K562 (cell line): ENCODE results near the gene GPR50. TPM values are rescaled to one million over a fixed set of nuclear protein-coding genes. Genes with fewer than 3 reads are reported as not detected.

Experiments
- ATAC-seq: fragments of 200-7000 bp; cut with Tn5 transposase; 3 replicates; pipeline ENCODE4 v1.9.1; 2020; ENCODE audit warnings: moderate library complexity
- BruUV-seq: library from RNA; stranded (reverse); fragments of 400-500 nt; replicated peaks from 2 replicates; lab custom pipeline; 2021; lab: Mats Ljungman, UMichigan
- CTCF ChIA-PET: fragments of 300-600 bp; formaldehyde crosslinking; extraction: SDS; loops from one replicate; lab custom pipeline; 2021; ENCODE audit warnings: low intra/inter-chr PET ratio; lab: Yijun Ruan, JAX
- POLR2A ChIA-PET: fragments of 300-600, 350-650 bp; sonication (Branson Sonifier 250); formaldehyde crosslinking; extraction: SDS; loops from one replicate; lab custom pipeline; 2021; ENCODE audit warnings: antibody characterized with exemption, inconsistent platforms; lab: Yijun Ruan, JAX
- DNase-seq, 4 experiments: peaks; one replicate each; pipeline versions ENCODE4 v3.0.0 to v3.0.0-alpha.2; 2011 to 2018; ENCODE audit warnings: low spot score in 3 of 4, mixed read lengths in 3 of 4; ENCODE audit errors: extremely low read depth in 1 of 4
- FAIRE-seq: peaks from 2 replicates; lab custom pipeline; 2011; peaks lifted over from hg19 to GRCh38; lab: Jason Lieb, UNC
- H2AFZ ChIP-seq: 2 replicates; pipeline ENCODE4 v1.6.0; 2011; ENCODE audit warnings: low read depth, low read length, control low read depth, inconsistent platforms
- H3K27ac ChIP-seq: fragments of 200-600 bp; 3 replicates; pipeline ENCODE4 v1.8.0; 2011; ENCODE audit warnings: low read depth, mild to moderate bottlenecking, control low read depth, inconsistent platforms, low read length, moderate library complexity, mixed read lengths; ENCODE audit errors: extremely low read depth
- H3K27me3 ChIP-seq, 2 experiments: fragments of 300-600 bp in 1 of 2; 2 replicates in 1 of 2; 3 replicates in 1 of 2; pipeline versions ENCODE4 v1.6.0 to v1.8.0; 2011; ENCODE audit warnings: inconsistent platforms in 2 of 2, low read length in 2 of 2, mild to moderate bottlenecking in 1 of 2, mixed read lengths in 1 of 2, moderate library complexity in 1 of 2; ENCODE audit not compliant: control insufficient read depth in 2 of 2, insufficient read depth in 2 of 2
- H3K36me3 ChIP-seq: fragments of 300-600 bp; 3 replicates; pipeline ENCODE4 v1.8.0; 2011; ENCODE audit warnings: mild to moderate bottlenecking, low read length, inconsistent platforms; ENCODE audit not compliant: control insufficient read depth, insufficient read depth
- H3K4me1 ChIP-seq, 2 experiments: fragments of 200-600 bp in 1 of 2; replicated peaks in 1 of 2; 2 replicates in 1 of 2; 3 replicates in 1 of 2; pipeline versions ENCODE4 v1.5.1 to v1.8.0; 2011; ENCODE audit warnings: inconsistent platforms in 2 of 2, low read length in 2 of 2, mild to moderate bottlenecking in 1 of 2, mixed read lengths in 1 of 2, moderate library complexity in 1 of 2; ENCODE audit not compliant: control insufficient read depth in 2 of 2, insufficient read depth in 2 of 2
- H3K4me2 ChIP-seq: 2 replicates; pipeline ENCODE4 v1.6.1; 2011; ENCODE audit warnings: low read length, control low read depth, inconsistent platforms, mixed read lengths; ENCODE audit not compliant: insufficient read depth
- H3K4me3 ChIP-seq: fragments of 200-600 bp; sonication (generic), shearing (Covaris generic); 2 replicates; pipeline ENCODE4 v1.5.1; 2016; ENCODE audit warnings: control low read depth, inconsistent platforms
- H3K79me2 ChIP-seq: fragments of 200-600 bp; 3 replicates; pipeline ENCODE4 v1.8.0; 2011; ENCODE audit warnings: low read length, inconsistent platforms; ENCODE audit not compliant: control insufficient read depth, insufficient read depth
- H3K9ac ChIP-seq, 2 experiments: 2 replicates each; pipeline versions ENCODE4 v1.6.0 to v1.6.1; 2011; ENCODE audit warnings: low read depth in 2 of 2, low read length in 2 of 2, control low read depth in 1 of 2, inconsistent platforms in 1 of 2, mild to moderate bottlenecking in 1 of 2, mixed read lengths in 1 of 2; ENCODE audit not compliant: insufficient read depth in 1 of 2
- H3K9me1 ChIP-seq: one replicate; pipeline ENCODE4 v1.6.0; 2011; ENCODE audit warnings: inconsistent platforms, mild to moderate bottlenecking, low read length, moderate library complexity; ENCODE audit not compliant: control insufficient read depth, insufficient read depth
- H3K9me3 ChIP-seq: replicated peaks from 2 replicates; pipeline ENCODE4 v1.5.1; 2011; ENCODE audit warnings: low read depth, low read length, inconsistent platforms; ENCODE audit not compliant: control insufficient read depth, insufficient read depth
- H4K20me1 ChIP-seq: replicated peaks from 2 replicates; pipeline ENCODE4 v1.6.1; 2011; ENCODE audit warnings: low read length, inconsistent platforms, mixed read lengths; ENCODE audit not compliant: control insufficient read depth, insufficient read depth
- CBFA2T2 ChIP-seq: fragments of 450-650 bp; conservative IDR thresholded peaks from 2 replicates; pipeline ENCODE4 v1.6.1; 2017; ENCODE audit warnings: mild to moderate bottlenecking
- ETS2 ChIP-seq: IDR thresholded peaks from 2 replicates; pipeline ENCODE4 v1.6.1; 2016; ENCODE audit warnings: borderline replicate concordance, missing genetic modification characterization, mild to moderate bottlenecking, moderate library complexity, missing compliant biosample characterization; ENCODE audit not compliant: poor library complexity, severe bottlenecking
- EWSR1 ChIP-seq: fragments of 450-650 bp; IDR thresholded peaks from 2 replicates; pipeline ENCODE4 v1.6.1; 2018; ENCODE audit warnings: borderline replicate concordance, mild to moderate bottlenecking, low read depth, moderate library complexity; ENCODE audit not compliant: partially characterized antibody
- FIP1L1 ChIP-seq: fragments of 200-400 bp; formaldehyde crosslinking; IDR thresholded peaks from 2 replicates; pipeline ENCODE4 v1.6.1; 2018; ENCODE audit warnings: mild to moderate bottlenecking, low read depth, low read length; ENCODE audit not compliant: poor library complexity, severe bottlenecking
- HDAC6 ChIP-seq: IDR thresholded peaks from 2 replicates; pipeline ENCODE4 v1.6.1; 2012; ENCODE audit warnings: low read depth, mild to moderate bottlenecking, control low read depth, inconsistent platforms, low read length, moderate library complexity
- NEUROD1 ChIP-seq: fragments of 150-350 bp; IDR thresholded peaks from 2 replicates; pipeline ENCODE4 v1.6.1; 2014; ENCODE audit warnings: borderline replicate concordance, low read length, low read depth; ENCODE audit not compliant: partially characterized antibody
- PML ChIP-seq: IDR thresholded peaks from 2 replicates; pipeline ENCODE4 v1.6.1; 2012; ENCODE audit warnings: low read length, inconsistent platforms
- POLR2A ChIP-seq: fragments of 450-650 bp; conservative IDR thresholded peaks from 2 replicates; pipeline ENCODE4 v1.6.1; 2016
- POU5F1 ChIP-seq: fragments of 150-350 bp; IDR thresholded peaks from 2 replicates; pipeline ENCODE4 v1.6.1; 2014; ENCODE audit warnings: borderline replicate concordance, low read length, low read depth, mild to moderate bottlenecking; ENCODE audit not compliant: partially characterized antibody
- SOX6 ChIP-seq: fragments of 450-650 bp; IDR thresholded peaks from 2 replicates; pipeline ENCODE4 v1.6.1; 2014; ENCODE audit warnings: mild to moderate bottlenecking
- ZC3H8 ChIP-seq: fragments of 450-650 bp; IDR thresholded peaks from 2 replicates; pipeline ENCODE4 v1.6.1; 2017
- ZNF263 ChIP-seq: sonication (generic); formaldehyde crosslinking; IDR thresholded peaks from 2 replicates; pipeline ENCODE4 v1.8.0; 2022; ENCODE audit warnings: mild to moderate bottlenecking, missing genetic modification reagents, borderline replicate concordance
- ZNF445 ChIP-seq: fragments of 250-450 bp; sonication (Bioruptor Pico); IDR thresholded peaks from 2 replicates; pipeline ENCODE4 v1.4.0; 2020; ENCODE audit warnings: low read depth, mild to moderate bottlenecking, moderate library complexity
- ZNF639 ChIP-seq, 2 experiments: fragments of 200-800 bp in 1 of 2; sonication (Bioruptor generic) in 1 of 2; sonication (generic) in 1 of 2; formaldehyde crosslinking in 1 of 2; IDR thresholded peaks in 1 of 2; conservative IDR thresholded peaks in 1 of 2; 2 replicates each; pipeline versions ENCODE4 v1.5.0 to v1.6.1; 2016 to 2020; ENCODE audit warnings: missing compliant biosample characterization in 1 of 2, missing genetic modification characterization in 1 of 2, missing genetic modification reagents in 1 of 2
- ZNF79 ChIP-seq: fragments of 250-450 bp; sonication (Bioruptor Pico); IDR thresholded peaks from 2 replicates; pipeline ENCODE4 v1.4.0; 2020; ENCODE audit warnings: low read depth, mild to moderate bottlenecking, moderate library complexity
- WGBS: fragments of 100-300 bp; shearing (Covaris generic); methylation state at CpG from one replicate; pipeline ENCODE4 v1.1.6; 2016; ENCODE audit warnings: low coverage, mixed read lengths; ENCODE audit not compliant: insufficient coverage; ENCODE audit errors: missing lambda C conversion rate; 5-methylcytosine and 5-hydroxymethylcytosine counted together
- in situ Hi-C: fragments of 300-500 bp; cut with MboI; formaldehyde crosslinking; loops from 4 replicates; pipeline ENCODE4 v1.15.0; 2018; ENCODE audit warnings: inconsistent platforms, mixed read lengths
- intact Hi-C: fragments of 100-400 bp; cut with micrococcal nuclease; formaldehyde crosslinking; loops from 2 replicates; pipeline ENCODE4 v1.14.2; 2022
- polyA plus RNA-seq, 8 experiments: library from polyadenylated mRNA; depleted of rRNA in 4 of 8; stranded (reverse) in 5 of 8; unstranded in 3 of 8; fragments of >200 nt; fragmentation: Nextera tagmentation in 2 of 8; fragmentation: Illumina TruSeq in 1 of 8; extraction: Ambion mirVana in 2 of 8; extraction: Trizol in 1 of 8; gene quantifications; 2 replicates each; pipeline versions ENCODE4 v1.2.1 to v1.2.3, GENCODE V29; 2011 to 2014; ENCODE audit warnings: inconsistent platforms in 1 of 8, missing spikeins in 1 of 8
- total RNA-seq, 7 experiments: library from RNA; depleted of rRNA in 6 of 7; stranded (reverse); fragments of >200 nt in 6 of 7; fragmentation: Illumina TruSeq in 2 of 7; extraction: Trizol in 2 of 7; gene quantifications; 2 replicates each; pipeline versions ENCODE4 v1.2.1 to v1.2.3, GENCODE V29; 2011 to 2021; ENCODE audit warnings: low replicate concordance in 1 of 7
- TF ChIP-seq, protein P1 (sequence below): fragments of 250-450 bp; sonication (Bioruptor Pico); IDR thresholded peaks from 2 replicates; pipeline ENCODE4 v1.5.0; 2021; ENCODE audit warnings: mild to moderate bottlenecking, borderline replicate concordance
- TF ChIP-seq, protein P2 (sequence below): fragments of 200-800 bp; sonication (Bioruptor generic); IDR thresholded peaks from 2 replicates; pipeline ENCODE4 v1.6.1; 2017; ENCODE audit warnings: missing genetic modification characterization, missing compliant biosample characterization

The GPR50 gene
- total and polyA plus RNA-seq, 9 of the 15 experiments (the other 6 are each of a cell fraction or from before 2014, with no cell fraction given), result 0.03 TPM; not detected in 8

GRCh38 chrX:151183912-151184565 lies 7.7 kb downstream of the GPR50 start:
- Histone ChIP-seq H3K36me3 (no peaks in the 10 kb centered on the region), H2AFZ (no peak overlapping the region), H4K20me1 (no peaks in the 10 kb centered on the region), H3K4me2 (no peak overlapping the region), H3K27ac (no peak overlapping the region), H3K4me1 (no peaks in the 10 kb centered on the region), H3K79me2 (no peaks in the 10 kb centered on the region), H3K9ac (no peak overlapping the region), H3K9me3 (no peaks in the 10 kb centered on the region), H3K27me3 (peaks cover 0 to 28% of the 10 kb centered on the region in 2 experiments; a peak in 4 of 5 replicates), H3K9me1 (no peaks in the 10 kb centered on the region), H3K4me3 (no peak overlapping the region)
- POLR2A ChIA-PET, result no interaction called here
- intact Hi-C loops, result no loop called here
- DNase-seq, result peak in 1 of 4 experiments; percentile 1
- no peak for ATAC-seq
- CTCF ChIA-PET, result no interaction called here
- in situ Hi-C loops, result no loop called here
- BruUV-seq, result no TSS peak
- FAIRE-seq, result no peak
- TF ChIP-seq POU5F1, result no peak
- TF ChIP-seq POLR2A, result no peak
- TF ChIP-seq FIP1L1, result no peak
- no peak for TF ChIP-seq CBFA2T2
- TF ChIP-seq HDAC6, result no peak
- TF ChIP-seq, protein P1, sequence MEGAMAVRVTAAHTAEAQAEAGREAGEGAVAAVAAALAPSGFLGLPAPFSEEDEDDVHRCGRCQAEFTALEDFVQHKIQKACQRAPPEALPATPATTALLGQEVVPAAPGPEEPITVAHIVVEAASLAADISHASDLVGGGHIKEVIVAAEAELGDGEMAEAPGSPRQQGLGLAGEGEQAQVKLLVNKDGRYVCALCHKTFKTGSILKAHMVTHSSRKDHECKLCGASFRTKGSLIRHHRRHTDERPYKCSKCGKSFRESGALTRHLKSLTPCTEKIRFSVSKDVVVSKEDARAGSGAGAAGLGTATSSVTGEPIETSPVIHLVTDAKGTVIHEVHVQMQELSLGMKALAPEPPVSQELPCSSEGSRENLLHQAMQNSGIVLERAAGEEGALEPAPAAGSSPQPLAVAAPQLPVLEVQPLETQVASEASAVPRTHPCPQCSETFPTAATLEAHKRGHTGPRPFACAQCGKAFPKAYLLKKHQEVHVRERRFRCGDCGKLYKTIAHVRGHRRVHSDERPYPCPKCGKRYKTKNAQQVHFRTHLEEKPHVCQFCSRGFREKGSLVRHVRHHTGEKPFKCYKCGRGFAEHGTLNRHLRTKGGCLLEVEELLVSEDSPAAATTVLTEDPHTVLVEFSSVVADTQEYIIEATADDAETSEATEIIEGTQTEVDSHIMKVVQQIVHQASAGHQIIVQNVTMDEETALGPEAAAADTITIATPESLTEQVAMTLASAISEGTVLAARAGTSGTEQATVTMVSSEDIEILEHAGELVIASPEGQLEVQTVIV (CRISPR knock-in tag), result no peak
- no peak for TF ChIP-seq ZC3H8
- no peak for TF ChIP-seq ZNF445 (CRISPR knock-in tag)
- no peak for TF ChIP-seq ZNF79 (CRISPR knock-in tag)
- TF ChIP-seq ZNF639 (CRISPR knock-in tag; conservative IDR thresholded peaks at IDR 0.05 in 1 of 2, IDR thresholded peaks at IDR 0.05 in 1 of 2), result no peak
- TF ChIP-seq ETS2 (tag), result no peak
- TF ChIP-seq NEUROD1, result no peak
- TF ChIP-seq SOX6, result no peak
- no peak for TF ChIP-seq EWSR1
- no peak for TF ChIP-seq ZNF263
- TF ChIP-seq PML, result no peak
- TF ChIP-seq, protein P2, sequence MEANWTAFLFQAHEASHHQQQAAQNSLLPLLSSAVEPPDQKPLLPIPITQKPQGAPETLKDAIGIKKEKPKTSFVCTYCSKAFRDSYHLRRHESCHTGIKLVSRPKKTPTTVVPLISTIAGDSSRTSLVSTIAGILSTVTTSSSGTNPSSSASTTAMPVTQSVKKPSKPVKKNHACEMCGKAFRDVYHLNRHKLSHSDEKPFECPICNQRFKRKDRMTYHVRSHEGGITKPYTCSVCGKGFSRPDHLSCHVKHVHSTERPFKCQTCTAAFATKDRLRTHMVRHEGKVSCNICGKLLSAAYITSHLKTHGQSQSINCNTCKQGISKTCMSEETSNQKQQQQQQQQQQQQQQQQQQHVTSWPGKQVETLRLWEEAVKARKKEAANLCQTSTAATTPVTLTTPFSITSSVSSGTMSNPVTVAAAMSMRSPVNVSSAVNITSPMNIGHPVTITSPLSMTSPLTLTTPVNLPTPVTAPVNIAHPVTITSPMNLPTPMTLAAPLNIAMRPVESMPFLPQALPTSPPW (CRISPR knock-in tag), result no peak
- under 1% methylated on average over 14 of the region's 14 CpGs for WGBS
